Tibial nerve (tissue), 3 donors: ENCODE measurements around the gene KTI12.

ENCODE experiments used
- CTCF ChIP-seq, 5 experiments: fragments of 200-600 bp in 3 of 5; fragments of 450-650 bp in 2 of 5; sonication (generic) in 3 of 5; IDR thresholded peaks; one replicate each; pipeline ENCODE4 v1.5.1; 2016 to 2019; ENCODE audit warnings: antibody characterized with exemption in 5 of 5, mild to moderate bottlenecking in 3 of 5, moderate library complexity in 2 of 5
- POLR2A ChIP-seq, 2 donors: fragments of 450-650 bp; IDR thresholded peaks; one replicate each; pipeline ENCODE4 v1.6.1; 2017; ENCODE audit warnings: antibody characterized with exemption in 2 of 2, mild to moderate bottlenecking in 2 of 2, moderate library complexity in 2 of 2

- peak in 1 of 5 experiments; percentile 20 for TF ChIP-seq CTCF (IDR thresholded peaks at IDR 0.05)
- peak; percentile 59 to 86 for TF ChIP-seq POLR2A (IDR thresholded peaks at IDR 0.05)
These were observed 22.7 kb upstream of the KTI12 start, which contains the start of gene BTF3L4 for GRCh38 chr1:52056163-52056936.
